Breast epithelium (tissue), 3 donors: ENCODE results near the gene GABRA4.

ENCODE experiments used
- CTCF ChIP-seq, 3 donors: fragments of 450-650 bp; IDR thresholded peaks; one replicate each; pipeline ENCODE4 v1.5.1; 2016 to 2017; ENCODE audit warnings: antibody characterized with exemption in 3 of 3, mild to moderate bottlenecking in 3 of 3, moderate library complexity in 3 of 3
- POLR2A ChIP-seq: fragments of 450-650 bp; IDR thresholded peaks from one replicate; pipeline ENCODE4 v1.6.1; 2016; ENCODE audit warnings: antibody characterized with exemption, mild to moderate bottlenecking, moderate library complexity
- POLR2AphosphoS5 ChIP-seq, 3 donors: sonication (generic); formaldehyde crosslinking; IDR thresholded peaks; one replicate each; pipeline ENCODE4 v1.6.1; 2017; ENCODE audit warnings: antibody characterized with exemption in 3 of 3

GRCh38 chr4:46874811-46875210 is 118.6 kb downstream of the GABRA4 start:
- TF ChIP-seq CTCF (IDR thresholded peaks at IDR 0.05), result no peak
- TF ChIP-seq POLR2A, result no peak
- TF ChIP-seq POLR2AphosphoS5 (IDR thresholded peaks at IDR 0.05), result no peak
